CD4-positive, CD25-positive, alpha-beta regulatory T cell (primary cell): Measurements from ENCODE around the gene PDCD2L. TPM values are rescaled to one million over a fixed set of nuclear protein-coding genes. Genes with fewer than 3 reads are reported as not detected.
"Not testable (repeated sequence)": the region's sequence is repeated elsewhere in the genome, so short reads cannot be mapped to it uniquely, and the experiment has no call there.

ENCODE experiments used
- ATAC-seq, 2 donors: fragments of 150-1000 bp; cut with Tn5 transposase; one replicate each; pipeline ENCODE4 v1.10.0; 2021; ENCODE audit warnings: low read depth in 2 of 2, moderate number of reproducible peaks in 2 of 2, moderate library complexity in 1 of 2
- DNase-seq, 3 donors: peaks; one replicate each; pipeline versions ENCODE4 v3.0.0 to v3.0.0-alpha.2; 2012 to 2022; ENCODE audit warnings: mixed read lengths in 1 of 3
- H3K27ac ChIP-seq: one replicate; pipeline ENCODE4 v1.7.0; 2013; ENCODE audit warnings: mild to moderate bottlenecking, low read length; ENCODE audit not compliant: insufficient read depth, poor library complexity, severe bottlenecking
- H3K27me3 ChIP-seq: one replicate; pipeline ENCODE4 v1.7.0; 2013; ENCODE audit warnings: low read length; ENCODE audit not compliant: control insufficient read depth, insufficient read depth
- H3K36me3 ChIP-seq: one replicate; pipeline ENCODE4 v1.7.0; 2013; ENCODE audit warnings: mild to moderate bottlenecking, low read length, moderate library complexity; ENCODE audit not compliant: control insufficient read depth, insufficient read depth
- H3K4me1 ChIP-seq: 2 replicates; pipeline ENCODE4 v1.7.0; 2013; ENCODE audit warnings: mild to moderate bottlenecking, low read length; ENCODE audit not compliant: insufficient read depth, control insufficient read depth, poor library complexity, severe bottlenecking
- H3K4me3 ChIP-seq: one replicate; pipeline ENCODE4 v1.7.0; 2013; ENCODE audit warnings: low read depth, mild to moderate bottlenecking, low read length, moderate library complexity
- H3K9me3 ChIP-seq, 2 experiments: 1 replicate in 1 of 2; 2 replicates in 1 of 2; pipeline ENCODE4 v1.7.0; 2013; ENCODE audit warnings: low read length in 2 of 2, mild to moderate bottlenecking in 1 of 2, moderate library complexity in 1 of 2; ENCODE audit not compliant: control insufficient read depth in 2 of 2
- H3K27ac Mint-ChIP-seq, 3 donors: one replicate each; pipeline ENCODE4 v1.8.0; 2020 to 2022; ENCODE audit warnings: mild to moderate bottlenecking in 3 of 3, mixed read lengths in 3 of 3, moderate library complexity in 2 of 3
- H3K27me3 Mint-ChIP-seq: one replicate; pipeline ENCODE4 v1.8.0; 2022; ENCODE audit warnings: mild to moderate bottlenecking, mixed read lengths
- H3K36me3 Mint-ChIP-seq: one replicate; pipeline ENCODE4 v1.8.0; 2020; ENCODE audit warnings: mixed read lengths
- H3K4me1 Mint-ChIP-seq, 4 donors: one replicate each; pipeline ENCODE4 v1.8.0; 2020 to 2022; ENCODE audit warnings: mixed read lengths in 4 of 4, mild to moderate bottlenecking in 1 of 4
- H3K4me3 Mint-ChIP-seq, 4 donors: one replicate each; pipeline ENCODE4 v1.8.0; 2020 to 2022; ENCODE audit warnings: mild to moderate bottlenecking in 4 of 4, mixed read lengths in 4 of 4, moderate library complexity in 3 of 4
- H3K9me3 Mint-ChIP-seq, 7 donors: one replicate each; pipeline ENCODE4 v1.8.0; 2020 to 2022; ENCODE audit warnings: mixed read lengths in 7 of 7, mild to moderate bottlenecking in 3 of 7, moderate library complexity in 2 of 7
- polyA plus RNA-seq, 4 donors: library from polyadenylated mRNA; unstranded; fragments of 300-500 nt; fragmentation: Illumina TruSeq; gene quantifications; one replicate each; pipeline ENCODE4 v1.2.3, GENCODE V29; 2021
- total RNA-seq: library from RNA; stranded (reverse); gene quantifications from one replicate; pipeline ENCODE4 v1.2.3, GENCODE V29; 2022

PDCD2L gene
- total and polyA plus RNA-seq, 5 donors from 2014 or later, result 9.0 to 24.4 (median 20.4) TPM

DNA sequence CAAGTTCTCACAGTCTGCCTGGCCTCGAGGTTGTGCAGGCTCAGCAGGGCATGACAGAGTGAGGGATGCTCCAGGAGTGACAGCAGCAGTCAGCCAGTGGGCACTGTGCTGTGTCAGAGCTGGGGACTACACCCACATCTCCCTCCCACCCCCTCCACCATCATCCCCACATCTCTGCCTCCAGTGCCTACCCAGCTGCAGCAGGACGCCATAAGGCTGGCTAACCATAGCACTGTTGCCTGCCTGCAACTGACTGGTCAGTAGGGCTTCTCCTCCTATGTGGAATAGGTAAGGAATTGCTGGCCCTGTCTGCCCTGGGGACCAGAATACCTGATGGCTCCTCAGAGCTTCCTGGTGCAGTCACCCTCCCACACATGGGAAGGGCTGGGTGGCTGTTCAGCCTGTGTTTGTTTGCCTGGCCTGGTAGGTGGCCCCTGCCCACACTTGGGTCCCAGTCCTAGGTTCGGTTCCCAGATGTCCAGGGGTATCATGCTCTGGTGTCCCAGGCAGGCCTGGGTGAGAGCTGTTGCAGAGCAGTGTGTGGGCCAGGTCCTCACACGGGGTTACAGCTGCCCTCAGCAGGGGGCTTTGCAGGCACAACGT lies 23.5 kb upstream of the PDCD2L start:
- H3K36me3 ChIP-seq, result peaks cover 70% of the 10 kb centered on the region

GRCh38 chr19:34381399-34382251 lies 22.6 kb upstream of the PDCD2L start:
- DNase-seq (no peak), ATAC-seq (no peak)
- H3K4me1 Mint-ChIP-seq, result peaks cover 0 to 7% (median 3%) of the 10 kb centered on the region in 4 donors
- peaks cover 66% of the 10 kb centered on the region for H3K36me3 ChIP-seq
- no peak overlapping the region for H3K4me3 Mint-ChIP-seq
- no peaks in the 10 kb centered on the region for H3K27me3 Mint-ChIP-seq
- H3K36me3 Mint-ChIP-seq, result peaks cover 49% of the 10 kb centered on the region
- no peaks in the 10 kb centered on the region for H3K27me3 ChIP-seq
- no peaks in the 10 kb centered on the region for H3K4me1 ChIP-seq
- no peaks in the 10 kb centered on the region for H3K9me3 Mint-ChIP-seq
- no peak overlapping the region for H3K27ac ChIP-seq
- no peaks in the 10 kb centered on the region for H3K9me3 ChIP-seq
- H3K4me3 ChIP-seq, result no peak overlapping the region
- no peak overlapping the region for H3K27ac Mint-ChIP-seq

More for the DNA sequence above, 23.5 kb upstream of the PDCD2L start:
- ATAC-seq (no peak), DNase-seq (no peak)
- H3K27ac ChIP-seq, result no peak overlapping the region
- Mint-ChIP-seq H3K27me3 (no peaks in the 10 kb centered on the region), H3K36me3 (peaks cover 43% of the 10 kb centered on the region), H3K9me3 (no peaks in the 10 kb centered on the region), H3K4me3 (no peak overlapping the region), H3K4me1 (peaks cover 0 to 7% (median 3%) of the 10 kb centered on the region in 4 donors), H3K27ac (no peak overlapping the region)
- no peaks in the 10 kb centered on the region for H3K27me3 ChIP-seq
- H3K4me3 ChIP-seq, result no peak overlapping the region
- no peaks in the 10 kb centered on the region for H3K4me1 ChIP-seq
- no peaks in the 10 kb centered on the region for H3K9me3 ChIP-seq

GRCh38 chr19:34382471-34382870 lies 21.7 kb upstream of the PDCD2L start:
- ATAC-seq (no peak), DNase-seq (no peak)
- peaks cover 0 to 7% (median 3%) of the 10 kb centered on the region in 4 donors for H3K4me1 Mint-ChIP-seq

GRCh38 chr19:34383599-34383998 lies 20.6 kb upstream of the PDCD2L start:
- no peak overlapping the region for H3K27ac ChIP-seq
- no peaks in the 10 kb centered on the region for H3K4me1 ChIP-seq
- ATAC-seq, result no peak
- no peak for DNase-seq
- H3K4me3 ChIP-seq, result no peak overlapping the region
- Mint-ChIP-seq H3K4me1 (peaks cover 0 to 7% (median 3%) of the 10 kb centered on the region in 4 donors), H3K36me3 (peaks cover 48% of the 10 kb centered on the region), H3K4me3 (no peak overlapping the region), H3K27ac (peak overlapping the region in 2 of 3 donors; percentile 33 to 54), H3K27me3 (no peaks in the 10 kb centered on the region), H3K9me3 (no peaks in the 10 kb centered on the region)
- H3K9me3 ChIP-seq, result no peaks in the 10 kb centered on the region
- H3K27me3 ChIP-seq, result no peaks in the 10 kb centered on the region
- peaks cover 70% of the 10 kb centered on the region for H3K36me3 ChIP-seq

More at GRCh38 chr19:34382471-34382870, 21.7 kb upstream of the PDCD2L start:
- H3K27ac Mint-ChIP-seq, result peak overlapping the region in 1 of 3 donors; percentile 69
- no peak overlapping the region for H3K4me3 Mint-ChIP-seq
- no peaks in the 10 kb centered on the region for H3K27me3 ChIP-seq
- no peaks in the 10 kb centered on the region for H3K27me3 Mint-ChIP-seq
- peaks cover 72% of the 10 kb centered on the region for H3K36me3 ChIP-seq
- H3K27ac ChIP-seq, result no peak overlapping the region
- H3K36me3 Mint-ChIP-seq, result peaks cover 48% of the 10 kb centered on the region
- H3K9me3 Mint-ChIP-seq, result no peaks in the 10 kb centered on the region
- H3K9me3 ChIP-seq, result no peaks in the 10 kb centered on the region
- no peaks in the 10 kb centered on the region for H3K4me1 ChIP-seq
- no peak overlapping the region for H3K4me3 ChIP-seq

GRCh38 chr19:34386645-34387445 lies 17.4 kb upstream of the PDCD2L start:
- peaks cover 61% of the 10 kb centered on the region for H3K36me3 ChIP-seq

DNA sequence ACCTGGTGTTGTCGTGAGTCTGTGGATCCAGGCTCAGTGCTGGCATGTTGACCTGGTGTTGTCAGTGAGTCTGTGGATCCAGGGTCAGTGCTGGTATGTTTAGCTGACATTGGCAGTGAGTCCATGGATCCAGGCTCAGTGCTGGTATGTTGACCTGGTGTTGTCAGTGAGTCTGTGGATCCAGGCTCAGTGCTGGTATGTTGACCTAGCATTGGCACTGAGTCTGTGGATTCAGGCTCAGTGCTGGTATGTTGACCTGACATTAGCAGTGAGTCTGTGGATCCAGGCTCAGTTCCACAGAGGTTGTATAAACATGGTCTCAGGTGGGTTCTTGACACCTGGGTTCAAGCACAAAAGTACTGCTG lies 16.8 kb upstream of the PDCD2L start:
- ATAC-seq (no peak), DNase-seq (no peak)
- H3K27me3 Mint-ChIP-seq, result no peaks in the 10 kb centered on the region
- peaks cover 34% of the 10 kb centered on the region for H3K36me3 Mint-ChIP-seq
- Histone ChIP-seq H3K27ac (no peak overlapping the region), H3K9me3 (no peaks in the 10 kb centered on the region), H3K4me3 (no peak overlapping the region), H3K27me3 (no peaks in the 10 kb centered on the region), H3K36me3 (peaks cover 59% of the 10 kb centered on the region), H3K4me1 (no peaks in the 10 kb centered on the region)
- H3K4me3 Mint-ChIP-seq, result no peak overlapping the region
- H3K27ac Mint-ChIP-seq, result peak overlapping the region; percentile 1 to 18 (median 17)
- H3K9me3 Mint-ChIP-seq, result no peaks in the 10 kb centered on the region
- peaks cover 0 to 7% (median 3%) of the 10 kb centered on the region in 4 donors for H3K4me1 Mint-ChIP-seq

More at GRCh38 chr19:34386645-34387445, 17.4 kb upstream of the PDCD2L start:
- peaks cover 36% of the 10 kb centered on the region for H3K36me3 Mint-ChIP-seq
- H3K4me3 Mint-ChIP-seq, result no peak overlapping the region
- no peaks in the 10 kb centered on the region for H3K27me3 ChIP-seq
- H3K27ac Mint-ChIP-seq, result peak overlapping the region in 2 of 3 donors; percentile 84 to 87
- H3K9me3 Mint-ChIP-seq, result no peaks in the 10 kb centered on the region
- H3K27me3 Mint-ChIP-seq, result no peaks in the 10 kb centered on the region
- H3K9me3 ChIP-seq, result no peaks in the 10 kb centered on the region
- H3K27ac ChIP-seq, result no peak overlapping the region
- DNase-seq (no peak), ATAC-seq (no peak)
- no peak overlapping the region for H3K4me3 ChIP-seq
- H3K4me1 ChIP-seq, result no peaks in the 10 kb centered on the region
- H3K4me1 Mint-ChIP-seq, result peaks cover 0 to 7% (median 3%) of the 10 kb centered on the region in 4 donors

DNA sequence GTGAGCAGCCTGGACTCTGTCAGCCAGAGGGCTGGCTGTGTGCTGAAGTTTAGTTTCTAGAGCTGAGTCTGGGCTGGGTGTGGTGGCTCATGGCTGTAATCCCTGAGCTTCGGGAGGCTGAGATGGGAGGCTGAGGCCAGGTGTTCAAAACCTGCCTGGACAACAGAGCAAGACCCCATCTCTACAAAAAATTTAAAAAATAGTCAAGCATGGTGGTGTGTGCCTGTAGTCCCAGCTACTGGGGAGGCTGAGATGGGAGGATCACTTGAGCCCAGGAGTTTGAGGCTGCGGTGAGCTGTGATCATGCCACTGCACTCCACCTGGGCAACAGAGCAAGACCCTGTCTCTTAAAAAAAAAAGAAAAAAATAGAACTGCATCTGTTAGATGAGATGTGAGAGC lies 15.5 kb upstream of the PDCD2L start:
- H3K4me1 Mint-ChIP-seq, H3K9me3 Mint-ChIP-seq, H3K27me3 ChIP-seq, H3K4me3 Mint-ChIP-seq, DNase-seq, H3K27ac Mint-ChIP-seq, H3K9me3 ChIP-seq, ATAC-seq, H3K27me3 Mint-ChIP-seq, H3K4me1 ChIP-seq, H3K27ac ChIP-seq, H3K4me3 ChIP-seq: not testable (repeated sequence)
- peaks cover 21% of the 10 kb centered on the region for H3K36me3 Mint-ChIP-seq
- peaks cover 58% of the 10 kb centered on the region for H3K36me3 ChIP-seq
